NCI-H774 (cell line): Measurements from ENCODE around the gene ZBED6.
"Not testable (repeated sequence)": the region's sequence is repeated elsewhere in the genome, so short reads cannot be mapped to it uniquely, and the experiment has no call there.

Experiments
- DNase-seq: peaks from one replicate; lab custom pipeline; 2025; lab: John Stamatoyannopoulos, UW

ZBED6 gene

GRCh38 chr1:203778789-203779188 lies 16.6 kb upstream of the ZBED6 start:
- no peak for DNase-seq

- DNase-seq: no peak
Measured at GRCh38 chr1:203781962-203782361, 13.5 kb upstream of the ZBED6 start.

GRCh38 chr1:203789966-203790365 lies 5.5 kb upstream of the ZBED6 start:
- DNase-seq: no peak

- DNase-seq: no peak
Measured at GRCh38 chr1:203791498-203791897, 3.9 kb upstream of the ZBED6 start.

GRCh38 chr1:203792486-203792885 lies 2.9 kb upstream of the ZBED6 start:
- DNase-seq: no peak

- DNase-seq: not testable (repeated sequence)
Measured at GRCh38 chr1:203793561-203793960, 1.9 kb upstream of the ZBED6 start.

GRCh38 chr1:203794764-203795440 lies 521 bp upstream of the ZBED6 start:
- DNase-seq: no peak

GRCh38 chr1:203796236-203796605 lies 798 bp downstream of the ZBED6 start:
- no peak for DNase-seq

- no peak for DNase-seq
Measured at GRCh38 chr1:203797216-203797615, 1.8 kb downstream of the ZBED6 start.

- no peak for DNase-seq
Measured at GRCh38 chr1:203797948-203798655, 2.7 kb downstream of the ZBED6 start.

- no peak for DNase-seq
Measured at GRCh38 chr1:203799157-203799556, 3.7 kb downstream of the ZBED6 start.

GRCh38 chr1:203799971-203800370 lies 4.5 kb downstream of the ZBED6 start:
- no peak for DNase-seq

- DNase-seq: no peak
Measured at GRCh38 chr1:203805689-203806088, 10.3 kb downstream of the ZBED6 start.

- no peak for DNase-seq
Measured at GRCh38 chr1:203807196-203807595, 11.8 kb downstream of the ZBED6 start.

- DNase-seq: no peak
Measured at GRCh38 chr1:203813581-203814341, 18.3 kb downstream of the ZBED6 start.

GRCh38 chr1:203818399-203818798 lies 23.0 kb downstream of the ZBED6 start:
- no peak for DNase-seq

- DNase-seq: no peak
Measured at GRCh38 chr1:203823306-203823705, 27.9 kb downstream of the ZBED6 start.

GRCh38 chr1:203826175-203826574 lies 30.8 kb downstream of the ZBED6 start:
- no peak for DNase-seq

- no peak for DNase-seq
Measured at GRCh38 chr1:203828002-203828401, 32.6 kb downstream of the ZBED6 start.

- DNase-seq: no peak
Measured at GRCh38 chr1:203828503-203828902, 33.1 kb downstream of the ZBED6 start.

GRCh38 chr1:203829247-203829646 lies 33.8 kb downstream of the ZBED6 start:
- not testable (repeated sequence) for DNase-seq

GRCh38 chr1:203835476-203835875 lies 40.1 kb downstream of the ZBED6 start:
- DNase-seq: no peak

GRCh38 chr1:203839081-203839480 lies 43.7 kb downstream of the ZBED6 start:
- no peak for DNase-seq
